IPS-18c (cell line): ENCODE measurements around the gene CAMTA1.

Source experiments
- H3K4me3 ChIP-seq: 2 replicates; pipeline ENCODE4 v1.7.0; 2013; ENCODE audit warnings: low read depth, mild to moderate bottlenecking, low read length, moderate library complexity; ENCODE audit not compliant: insufficient read depth
- H3K9me3 ChIP-seq: one replicate; pipeline ENCODE4 v1.6.1; 2013; ENCODE audit warnings: mild to moderate bottlenecking, low read length, moderate library complexity; ENCODE audit not compliant: control insufficient read depth, insufficient read depth

The CAMTA1 gene

GRCh38 chr1:6874298-6874697 is 89.0 kb downstream of the CAMTA1 start:
- Histone ChIP-seq H3K9me3 (no peaks in the 10 kb centered on the region), H3K4me3 (no peak overlapping the region)

- no peak overlapping the region for H3K4me3 ChIP-seq
- no peaks in the 10 kb centered on the region for H3K9me3 ChIP-seq
These were observed 95.9 kb downstream of the CAMTA1 start for GRCh38 chr1:6880951-6881690.

- no peaks in the 10 kb centered on the region for H3K9me3 ChIP-seq
These were observed 97.2 kb downstream of the CAMTA1 start for GRCh38 chr1:6882414-6882813.

GRCh38 chr1:6884652-6885153 is 99.4 kb downstream of the CAMTA1 start:
- Histone ChIP-seq H3K4me3 (no peak overlapping the region), H3K9me3 (no peaks in the 10 kb centered on the region)

More at GRCh38 chr1:6882414-6882813, 97.2 kb downstream of the CAMTA1 start:
- H3K4me3 ChIP-seq: no peak overlapping the region

- Histone ChIP-seq H3K4me3 (no peak overlapping the region), H3K9me3 (no peaks in the 10 kb centered on the region)
These were observed 100.2 kb downstream of the CAMTA1 start for GRCh38 chr1:6885426-6885825.

GRCh38 chr1:6886523-6886922 is 101.3 kb downstream of the CAMTA1 start:
- Histone ChIP-seq H3K9me3 (no peaks in the 10 kb centered on the region), H3K4me3 (no peak overlapping the region)

- no peak overlapping the region for H3K4me3 ChIP-seq
- H3K9me3 ChIP-seq: no peaks in the 10 kb centered on the region
These were observed 103.0 kb downstream of the CAMTA1 start for GRCh38 chr1:6888268-6888667.

GRCh38 chr1:6888870-6889269 is 103.6 kb downstream of the CAMTA1 start:
- Histone ChIP-seq H3K4me3 (no peak overlapping the region), H3K9me3 (no peaks in the 10 kb centered on the region)

- H3K9me3 ChIP-seq: no peaks in the 10 kb centered on the region
- H3K4me3 ChIP-seq: no peak overlapping the region
These were observed 104.7 kb downstream of the CAMTA1 start for GRCh38 chr1:6889875-6890480.

- Histone ChIP-seq H3K9me3 (no peaks in the 10 kb centered on the region), H3K4me3 (no peak overlapping the region)
These were observed 105.4 kb downstream of the CAMTA1 start for GRCh38 chr1:6890686-6891085.

GRCh38 chr1:6891781-6892579 is 106.7 kb downstream of the CAMTA1 start:
- H3K4me3 ChIP-seq: no peak overlapping the region
- H3K9me3 ChIP-seq: no peaks in the 10 kb centered on the region

GRCh38 chr1:6893388-6893787 is 108.1 kb downstream of the CAMTA1 start:
- H3K9me3 ChIP-seq: no peaks in the 10 kb centered on the region
- no peak overlapping the region for H3K4me3 ChIP-seq

GRCh38 chr1:6897138-6897537 is 111.9 kb downstream of the CAMTA1 start:
- Histone ChIP-seq H3K9me3 (no peaks in the 10 kb centered on the region), H3K4me3 (no peak overlapping the region)

GRCh38 chr1:6898974-6899539 is 113.8 kb downstream of the CAMTA1 start:
- Histone ChIP-seq H3K9me3 (no peaks in the 10 kb centered on the region), H3K4me3 (no peak overlapping the region)

- H3K4me3 ChIP-seq: no peak overlapping the region
- no peaks in the 10 kb centered on the region for H3K9me3 ChIP-seq
These were observed 114.4 kb downstream of the CAMTA1 start for GRCh38 chr1:6899621-6900020.

- Histone ChIP-seq H3K4me3 (no peak overlapping the region), H3K9me3 (no peaks in the 10 kb centered on the region)
These were observed 116.9 kb downstream of the CAMTA1 start for GRCh38 chr1:6902153-6902552.

GRCh38 chr1:6904476-6905170 is 119.4 kb downstream of the CAMTA1 start:
- H3K9me3 ChIP-seq: no peaks in the 10 kb centered on the region

More at GRCh38 chr1:6904476-6905170, 119.4 kb downstream of the CAMTA1 start:
- no peak overlapping the region for H3K4me3 ChIP-seq
